Measurements from ENCODE around the gene DUSP28. TPM values are rescaled to one million over a fixed set of nuclear protein-coding genes. Genes with fewer than 3 reads are reported as not detected.

The DUSP28 gene
- total and polyA plus RNA-seq, 2 donors = 7.2 to 9.0 TPM

DNA sequence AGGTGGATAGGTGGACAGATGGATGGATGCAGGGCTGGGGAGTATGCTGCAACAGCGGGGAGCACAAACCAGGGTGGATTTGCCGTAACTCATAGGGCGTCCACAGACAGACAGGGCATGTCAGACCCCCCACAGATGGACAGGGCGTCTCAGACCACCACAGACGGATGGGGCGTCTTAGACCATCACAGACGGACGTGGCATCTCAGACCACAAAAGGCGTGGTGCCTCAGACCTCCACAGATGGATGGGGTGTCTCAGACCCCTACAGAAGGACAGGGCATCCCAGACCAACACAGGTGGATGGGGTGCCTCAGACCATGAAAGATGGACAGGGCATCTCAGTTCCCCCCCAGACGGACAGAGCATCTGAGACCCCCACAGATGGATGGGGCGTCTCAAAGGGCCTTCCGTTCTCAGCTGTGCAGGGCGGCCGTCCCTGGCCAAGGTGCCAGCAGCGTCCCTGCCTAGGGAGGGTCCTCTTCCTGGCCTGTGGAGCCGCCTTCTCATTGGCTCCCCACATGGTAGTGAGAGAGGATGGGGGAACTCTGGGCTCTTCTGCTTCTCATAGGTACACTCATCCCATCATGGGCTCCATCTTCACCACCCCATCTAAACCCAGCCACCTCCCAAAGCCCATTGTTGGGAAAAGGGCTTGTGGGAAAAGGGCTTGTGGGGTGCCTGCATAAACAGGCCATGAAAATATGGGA lies 4.5 kb upstream of the DUSP28 start:
- H3K27me3 ChIP-seq (ENCODE audit: control insufficient read depth in 2 of 2, insufficient read depth in 1 of 2, low read length in 1 of 2) = peaks cover 0 to 11% of the 10 kb centered on the region in 2 donors
- no peak for DNase-seq (ENCODE audit: low read depth in 6 of 9, low spot score in 9 of 9)
- 98% methylated on average over 16 of the region's 16 CpGs for WGBS
- no peak overlapping the region for H3K4me3 ChIP-seq (ENCODE audit: low read length in 2 of 2)
- peaks cover 7 to 16% of the 10 kb centered on the region in 2 donors for H3K36me3 ChIP-seq (ENCODE audit: control insufficient read depth in 2 of 2, insufficient read depth in 2 of 2, low read length in 1 of 2)
- peaks cover 11 to 25% of the 10 kb centered on the region in 2 donors for H3K4me1 ChIP-seq (ENCODE audit: control insufficient read depth in 2 of 2, insufficient read depth in 2 of 2, low read length in 2 of 2)
- H3K9me3 ChIP-seq (ENCODE audit: control insufficient read depth in 2 of 2, insufficient read depth in 1 of 2, low read length in 1 of 2) = peaks cover 0 to 6% of the 10 kb centered on the region in 2 donors
- no peak overlapping the region for H3K27ac ChIP-seq (ENCODE audit: low read depth in 1 of 2, low read length in 1 of 2)

DNA sequence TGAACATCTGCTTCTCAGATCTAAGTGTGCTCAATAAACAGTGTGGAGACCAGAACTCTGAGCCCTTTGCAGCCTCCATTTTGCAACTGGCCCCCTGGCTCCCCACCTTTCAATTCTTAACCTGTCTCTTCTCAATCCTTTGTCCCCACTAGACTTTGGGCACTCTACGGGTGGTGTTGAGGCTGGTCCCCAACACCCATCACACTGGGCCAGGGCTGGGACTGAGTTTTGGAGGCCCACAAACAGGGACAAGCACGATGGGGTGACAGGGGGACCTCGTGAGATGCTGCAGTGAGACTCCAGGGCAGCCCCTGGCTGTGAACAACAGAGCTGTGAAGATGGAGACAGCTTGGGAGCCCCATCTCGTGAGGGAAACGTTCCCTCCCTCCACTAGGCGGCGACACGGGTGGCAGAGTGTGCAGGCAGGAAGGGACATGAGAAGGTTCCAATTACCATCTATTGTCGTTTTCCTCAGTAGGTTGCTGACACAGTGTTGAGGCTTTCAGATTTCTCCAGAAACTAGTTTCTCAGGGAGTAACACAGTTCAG lies 3.5 kb upstream of the DUSP28 start:
- Histone ChIP-seq H3K9me3 (ENCODE audit: control insufficient read depth in 2 of 2, insufficient read depth in 1 of 2, low read length in 1 of 2) (no peaks in the 10 kb centered on the region), H3K4me3 (ENCODE audit: low read length in 2 of 2) (no peak overlapping the region), H3K36me3 (ENCODE audit: control insufficient read depth in 2 of 2, insufficient read depth in 2 of 2, low read length in 1 of 2) (peaks cover 5 to 12% of the 10 kb centered on the region in 2 donors), H3K27me3 (ENCODE audit: control insufficient read depth in 2 of 2, insufficient read depth in 1 of 2, low read length in 1 of 2) (peaks cover 0 to 11% of the 10 kb centered on the region in 2 donors), H3K27ac (ENCODE audit: low read depth in 1 of 2, low read length in 1 of 2) (no peak overlapping the region), H3K4me1 (ENCODE audit: control insufficient read depth in 2 of 2, insufficient read depth in 2 of 2, low read length in 2 of 2) (peaks cover 16 to 30% of the 10 kb centered on the region in 2 donors)
- 78% methylated on average over 9 of the region's 9 CpGs for whole genome bisulfite sequencing
- DNase-seq (ENCODE audit: low read depth in 6 of 9, low spot score in 9 of 9) = peak in 2 of 9 donors; percentile 59 to 71

DNA sequence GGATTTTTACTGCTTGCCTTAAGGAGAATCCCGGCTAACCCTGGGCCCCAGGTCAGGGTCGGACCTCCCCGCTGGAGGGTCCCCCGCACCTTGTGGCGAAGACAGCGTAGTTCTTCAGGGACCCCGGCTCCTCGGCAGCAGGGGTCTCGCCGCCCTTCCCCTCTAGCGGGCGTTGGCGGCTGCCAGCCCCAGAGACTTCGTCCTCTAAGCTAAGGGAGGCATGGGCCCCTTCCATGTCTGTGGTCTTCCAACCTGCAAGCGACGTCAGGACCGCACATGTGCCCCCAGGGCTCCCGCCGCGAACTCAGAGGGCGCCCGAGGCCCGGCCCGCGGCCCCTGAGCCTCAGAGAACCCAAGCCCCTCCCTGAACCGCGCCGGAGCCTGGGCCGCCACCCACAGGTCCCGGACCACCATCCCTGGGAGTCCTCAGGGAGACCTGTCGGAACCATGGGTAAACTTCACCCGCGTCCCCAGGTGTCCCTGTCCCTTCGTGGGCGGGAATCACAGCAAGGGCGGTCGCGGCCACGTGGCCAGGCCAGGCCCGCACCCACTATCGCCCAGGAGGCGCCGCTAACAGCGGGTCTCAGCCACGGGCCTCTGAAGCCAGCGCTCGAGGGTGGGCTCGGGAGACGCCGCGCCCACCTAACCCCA lies 2.9 kb upstream of the DUSP28 start:
- H3K27me3 ChIP-seq (ENCODE audit: control insufficient read depth in 2 of 2, insufficient read depth in 1 of 2, low read length in 1 of 2) = peaks cover 0 to 11% of the 10 kb centered on the region in 2 donors
- 50% methylated on average over 51 of the region's 51 CpGs for WGBS
- H3K9me3 ChIP-seq (ENCODE audit: control insufficient read depth in 2 of 2, insufficient read depth in 1 of 2, low read length in 1 of 2) = no peaks in the 10 kb centered on the region
- no peak for DNase-seq (ENCODE audit: low read depth in 6 of 9, low spot score in 9 of 9)
- no peak overlapping the region for H3K27ac ChIP-seq (ENCODE audit: low read depth in 1 of 2, low read length in 1 of 2)
- H3K4me1 ChIP-seq (ENCODE audit: control insufficient read depth in 2 of 2, insufficient read depth in 2 of 2, low read length in 2 of 2) = peaks cover 18 to 36% of the 10 kb centered on the region in 2 donors
- peak overlapping the region in 1 of 2 donors; percentile 31 for H3K4me3 ChIP-seq (ENCODE audit: low read length in 2 of 2)
- H3K36me3 ChIP-seq (ENCODE audit: control insufficient read depth in 2 of 2, insufficient read depth in 2 of 2, low read length in 1 of 2) = peaks cover 5 to 6% of the 10 kb centered on the region in 2 donors

DNA sequence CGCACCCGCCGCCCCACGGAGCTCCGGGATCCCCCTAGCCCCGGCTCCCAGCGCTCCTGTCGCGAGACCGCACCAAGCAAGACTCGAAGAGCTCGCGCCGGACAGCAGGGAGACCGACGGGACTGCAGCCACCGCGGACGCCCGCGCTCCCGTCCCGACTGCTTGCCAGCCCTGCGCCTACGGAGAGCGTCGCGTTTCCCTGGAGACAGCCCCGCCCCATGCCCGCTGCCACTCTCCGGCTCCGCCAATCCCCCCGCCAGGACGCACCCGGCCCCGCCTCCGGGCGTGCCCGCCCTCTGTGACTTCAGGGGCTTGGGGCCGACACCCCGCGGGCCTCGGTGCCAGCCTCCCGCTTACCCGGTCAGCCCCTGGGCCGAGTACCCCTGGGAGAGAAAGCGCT lies 2.3 kb upstream of the DUSP28 start, which contains the start of gene ANKMY1:
Gene ANKMY1 (minus strand): TSS at position 181 of the 400 bp plus-strand sequence. CDS start 653 bp downstream, outside the sequence.
- Histone ChIP-seq H3K27ac (ENCODE audit: low read depth in 1 of 2, low read length in 1 of 2) (no peak within 1 kb of the TSS), H3K4me1 (ENCODE audit: control insufficient read depth in 2 of 2, insufficient read depth in 2 of 2, low read length in 2 of 2) (peaks cover 18 to 37% of the 10 kb centered on the region in 2 donors), H3K27me3 (ENCODE audit: control insufficient read depth in 2 of 2, insufficient read depth in 1 of 2, low read length in 1 of 2) (peaks cover 0 to 11% of the 10 kb centered on the region in 2 donors), H3K36me3 (ENCODE audit: control insufficient read depth in 2 of 2, insufficient read depth in 2 of 2, low read length in 1 of 2) (peaks cover 7% of the 10 kb centered on the region in 2 donors), H3K9me3 (ENCODE audit: control insufficient read depth in 2 of 2, insufficient read depth in 1 of 2, low read length in 1 of 2) (no peaks in the 10 kb centered on the region), H3K4me3 (ENCODE audit: low read length in 2 of 2) (peak within 1 kb of the TSS in 1 of 2 donors; percentile 31)
- DNase-seq (ENCODE audit: low read depth in 6 of 9, low spot score in 9 of 9) = peak in 5 of 9 donors; percentile 64 to 87 (median 78)
- 9% methylated on average over 47 of the region's 47 CpGs for WGBS

DNA sequence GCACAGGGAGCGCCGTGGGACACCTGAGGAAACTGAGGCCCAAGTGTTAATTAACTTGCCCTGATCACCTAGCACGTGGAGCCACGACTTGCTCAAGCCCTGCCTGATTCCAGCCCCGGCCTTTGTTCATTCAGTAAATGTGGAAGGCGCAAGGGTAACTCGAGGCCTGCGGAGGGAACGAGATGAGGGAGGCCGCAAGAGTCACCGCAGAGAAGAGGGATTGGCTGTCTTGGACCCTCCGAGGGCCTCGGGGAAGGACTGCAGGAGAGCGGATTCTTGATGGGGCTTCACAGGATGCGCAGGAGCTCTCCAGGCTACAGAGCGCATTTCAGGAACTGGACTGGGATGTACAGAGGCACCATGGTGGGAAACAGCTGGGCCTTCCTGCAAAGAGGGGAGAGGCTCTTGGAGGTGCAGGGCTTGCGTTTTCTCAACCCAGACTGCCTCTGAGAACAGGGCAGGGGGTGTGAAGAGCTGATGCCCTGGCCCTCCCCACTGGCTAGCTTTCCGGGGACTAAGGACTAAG lies 1.9 kb upstream of the DUSP28 start:
- Histone ChIP-seq H3K4me3 (ENCODE audit: low read length in 2 of 2) (no peak overlapping the region), H3K27me3 (ENCODE audit: control insufficient read depth in 2 of 2, insufficient read depth in 1 of 2, low read length in 1 of 2) (peaks cover 0 to 11% of the 10 kb centered on the region in 2 donors), H3K36me3 (ENCODE audit: control insufficient read depth in 2 of 2, insufficient read depth in 2 of 2, low read length in 1 of 2) (peaks cover 7 to 10% of the 10 kb centered on the region in 2 donors), H3K27ac (ENCODE audit: low read depth in 1 of 2, low read length in 1 of 2) (no peak overlapping the region), H3K9me3 (ENCODE audit: control insufficient read depth in 2 of 2, insufficient read depth in 1 of 2, low read length in 1 of 2) (no peaks in the 10 kb centered on the region), H3K4me1 (ENCODE audit: control insufficient read depth in 2 of 2, insufficient read depth in 2 of 2, low read length in 2 of 2) (peaks cover 18 to 37% of the 10 kb centered on the region in 2 donors)
- WGBS = 91% methylated on average over 18 of the region's 18 CpGs
- no peak for DNase-seq (ENCODE audit: low read depth in 6 of 9, low spot score in 9 of 9)

DNA sequence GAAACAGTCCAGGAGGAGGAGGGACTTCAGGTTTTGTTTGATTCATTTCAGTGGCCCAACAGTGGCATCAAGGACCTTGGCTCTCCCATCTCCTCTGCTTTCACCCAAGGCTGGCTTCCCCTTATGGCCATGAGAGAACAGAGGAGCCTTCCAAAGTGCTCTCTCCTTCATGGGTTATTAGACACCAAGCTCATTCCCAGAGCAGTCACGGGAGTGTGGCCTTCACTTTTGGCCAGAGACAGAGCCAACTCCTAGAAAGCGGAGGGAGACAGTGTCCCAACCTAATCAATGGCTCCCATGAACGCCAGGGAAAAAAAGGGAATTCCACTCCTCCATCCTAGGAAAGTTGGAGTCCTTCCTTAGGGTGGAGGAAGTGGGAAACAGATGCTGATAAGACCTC lies 871 bp upstream of the DUSP28 start:
- peaks cover 6 to 17% of the 10 kb centered on the region in 2 donors for H3K36me3 ChIP-seq (ENCODE audit: control insufficient read depth in 2 of 2, insufficient read depth in 2 of 2, low read length in 1 of 2)
- DNase-seq (ENCODE audit: low read depth in 6 of 9, low spot score in 9 of 9) = no peak
- peaks cover 21 to 42% of the 10 kb centered on the region in 2 donors for H3K4me1 ChIP-seq (ENCODE audit: control insufficient read depth in 2 of 2, insufficient read depth in 2 of 2, low read length in 2 of 2)
- no peak overlapping the region for H3K4me3 ChIP-seq (ENCODE audit: low read length in 2 of 2)
- H3K9me3 ChIP-seq (ENCODE audit: control insufficient read depth in 2 of 2, insufficient read depth in 1 of 2, low read length in 1 of 2) = no peaks in the 10 kb centered on the region
- H3K27ac ChIP-seq (ENCODE audit: low read depth in 1 of 2, low read length in 1 of 2) = no peak overlapping the region
- peaks cover 0 to 11% of the 10 kb centered on the region in 2 donors for H3K27me3 ChIP-seq (ENCODE audit: control insufficient read depth in 2 of 2, insufficient read depth in 1 of 2, low read length in 1 of 2)
- WGBS = 97% methylated on average over 3 of the region's 3 CpGs

DNA sequence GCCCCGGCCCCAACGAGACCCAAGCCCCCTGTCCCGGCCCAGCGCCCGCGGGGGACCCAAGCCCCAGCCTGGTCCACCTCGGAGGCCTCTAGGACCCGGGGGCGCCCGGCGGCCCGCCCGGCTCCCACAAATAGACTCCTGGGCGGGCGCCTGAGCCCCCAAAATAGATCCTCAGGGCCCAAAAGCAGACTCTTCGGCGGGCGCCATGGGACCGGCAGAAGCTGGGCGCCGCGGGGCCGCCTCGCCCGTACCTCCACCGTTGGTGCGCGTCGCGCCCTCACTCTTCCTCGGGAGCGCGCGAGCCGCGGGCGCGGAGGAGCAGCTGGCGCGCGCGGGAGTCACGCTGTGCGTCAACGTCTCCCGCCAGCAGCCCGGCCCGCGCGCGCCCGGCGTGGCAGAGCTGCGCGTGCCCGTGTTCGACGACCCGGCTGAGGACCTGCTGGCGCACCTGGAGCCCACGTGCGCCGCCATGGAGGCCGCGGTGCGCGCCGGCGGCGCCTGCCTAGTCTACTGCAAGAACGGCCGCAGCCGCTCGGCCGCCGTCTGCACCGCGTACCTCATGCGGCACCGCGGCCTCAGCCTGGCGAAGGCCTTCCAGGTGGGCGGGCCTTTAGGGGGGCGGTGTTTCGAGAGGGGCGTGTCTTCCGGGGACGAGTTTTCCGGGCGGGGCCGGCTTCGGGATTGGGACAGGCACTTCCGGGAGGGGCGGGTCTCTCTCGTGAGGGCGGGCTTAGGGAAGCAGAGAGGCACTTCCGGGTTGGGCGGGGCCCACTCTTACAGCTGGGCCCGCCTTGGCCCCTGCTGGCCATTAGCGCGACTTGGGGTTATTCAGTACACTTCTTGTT lies 545 bp downstream of the DUSP28 start:
- H3K27ac ChIP-seq (ENCODE audit: low read depth in 1 of 2, low read length in 1 of 2) = peak overlapping the region; percentile 93 to 97
- WGBS = under 1% methylated on average over 101 of the region's 101 CpGs
- DNase-seq (ENCODE audit: low read depth in 6 of 9, low spot score in 9 of 9) = peak; percentile 92 to 98 (median 97)
- H3K4me3 ChIP-seq (ENCODE audit: low read length in 2 of 2) = peak overlapping the region; percentile 62 to 83
- peaks cover 6 to 18% of the 10 kb centered on the region in 2 donors for H3K36me3 ChIP-seq (ENCODE audit: control insufficient read depth in 2 of 2, insufficient read depth in 2 of 2, low read length in 1 of 2)
- peaks cover 35 to 56% of the 10 kb centered on the region in 2 donors for H3K4me1 ChIP-seq (ENCODE audit: control insufficient read depth in 2 of 2, insufficient read depth in 2 of 2, low read length in 2 of 2)
- H3K27me3 ChIP-seq (ENCODE audit: control insufficient read depth in 2 of 2, insufficient read depth in 1 of 2, low read length in 1 of 2) = peaks cover 0 to 11% of the 10 kb centered on the region in 2 donors
- H3K9me3 ChIP-seq (ENCODE audit: control insufficient read depth in 2 of 2, insufficient read depth in 1 of 2, low read length in 1 of 2) = no peaks in the 10 kb centered on the region

DNA sequence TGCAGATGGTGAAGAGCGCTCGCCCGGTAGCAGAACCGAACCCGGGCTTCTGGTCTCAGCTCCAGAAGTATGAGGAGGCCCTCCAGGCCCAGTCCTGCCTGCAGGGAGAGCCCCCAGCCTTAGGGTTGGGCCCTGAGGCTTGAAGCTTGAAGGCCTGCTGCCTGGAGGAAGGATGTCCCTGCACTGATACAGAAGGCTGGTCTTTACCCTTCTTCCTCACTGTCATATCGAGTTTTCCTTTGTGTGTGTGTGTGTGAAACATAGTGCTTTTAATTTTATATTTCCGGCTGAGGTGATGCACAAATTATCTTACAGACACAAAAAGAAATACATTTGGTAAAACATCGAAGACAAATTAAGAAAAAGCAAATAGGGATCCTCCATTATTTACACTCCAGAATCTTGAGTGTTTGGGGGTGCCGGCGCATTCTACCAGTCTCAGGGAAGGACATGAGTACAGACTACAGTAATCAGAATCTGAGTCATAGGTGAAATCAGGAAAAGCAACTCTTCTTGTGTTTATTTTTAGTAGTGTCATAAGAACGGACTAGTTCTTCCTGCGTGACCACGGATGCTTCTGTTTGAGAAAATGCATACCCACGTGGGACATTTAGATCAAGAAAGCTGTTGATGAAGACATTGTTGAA lies 1.3 kb downstream of the DUSP28 start:
- no peak for DNase-seq (ENCODE audit: low read depth in 6 of 9, low spot score in 9 of 9)
- Histone ChIP-seq H3K36me3 (ENCODE audit: control insufficient read depth in 2 of 2, insufficient read depth in 2 of 2, low read length in 1 of 2) (peaks cover 6 to 18% of the 10 kb centered on the region in 2 donors), H3K4me3 (ENCODE audit: low read length in 2 of 2) (peak overlapping the region; percentile 62 to 83), H3K27ac (ENCODE audit: low read depth in 1 of 2, low read length in 1 of 2) (peak overlapping the region; percentile 92 to 97), H3K27me3 (ENCODE audit: control insufficient read depth in 2 of 2, insufficient read depth in 1 of 2, low read length in 1 of 2) (peaks cover 0 to 11% of the 10 kb centered on the region in 2 donors), H3K4me1 (ENCODE audit: control insufficient read depth in 2 of 2, insufficient read depth in 2 of 2, low read length in 2 of 2) (peaks cover 39 to 62% of the 10 kb centered on the region in 2 donors), H3K9me3 (ENCODE audit: control insufficient read depth in 2 of 2, insufficient read depth in 1 of 2, low read length in 1 of 2) (no peaks in the 10 kb centered on the region)
- 28% methylated on average over 14 of the region's 14 CpGs for WGBS
